ENCODE data around the gene TCF4.

TCF4 gene

DNA sequence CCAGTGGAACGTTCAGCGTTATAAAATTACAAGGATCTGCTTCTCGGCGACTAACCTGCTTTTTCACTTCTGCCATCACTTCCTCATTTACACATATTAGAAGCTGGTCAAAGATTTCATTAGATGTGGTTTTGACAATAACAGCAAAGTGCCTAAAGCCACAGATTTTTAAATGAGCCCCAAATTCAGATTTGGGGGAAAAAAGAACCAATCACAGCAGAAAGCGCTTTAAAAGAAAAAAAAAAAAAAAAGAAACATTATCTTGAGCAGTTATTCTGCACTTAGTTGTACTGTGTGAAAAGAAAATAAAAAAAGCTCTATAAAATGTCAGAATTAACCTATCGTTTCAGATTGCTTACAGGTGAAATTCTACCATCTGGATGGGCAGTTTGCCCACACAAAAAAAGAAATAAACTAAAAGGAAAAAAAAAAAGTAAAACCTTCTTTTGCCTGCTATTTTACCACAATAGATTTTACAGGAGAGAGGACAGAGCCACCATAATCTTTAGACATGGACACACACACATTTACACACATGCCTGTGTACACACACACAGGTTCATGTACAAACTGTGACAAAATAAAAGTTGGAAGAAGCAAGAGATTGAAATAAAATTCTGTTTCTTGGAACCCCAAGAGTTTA, 167.2 kb downstream of the TCF4 start:
- FAIRE-seq: no peak
- peak; percentile 1 for DNase-seq (ENCODE audit: extremely low spot score, insufficient read length, low read depth)

DNA sequence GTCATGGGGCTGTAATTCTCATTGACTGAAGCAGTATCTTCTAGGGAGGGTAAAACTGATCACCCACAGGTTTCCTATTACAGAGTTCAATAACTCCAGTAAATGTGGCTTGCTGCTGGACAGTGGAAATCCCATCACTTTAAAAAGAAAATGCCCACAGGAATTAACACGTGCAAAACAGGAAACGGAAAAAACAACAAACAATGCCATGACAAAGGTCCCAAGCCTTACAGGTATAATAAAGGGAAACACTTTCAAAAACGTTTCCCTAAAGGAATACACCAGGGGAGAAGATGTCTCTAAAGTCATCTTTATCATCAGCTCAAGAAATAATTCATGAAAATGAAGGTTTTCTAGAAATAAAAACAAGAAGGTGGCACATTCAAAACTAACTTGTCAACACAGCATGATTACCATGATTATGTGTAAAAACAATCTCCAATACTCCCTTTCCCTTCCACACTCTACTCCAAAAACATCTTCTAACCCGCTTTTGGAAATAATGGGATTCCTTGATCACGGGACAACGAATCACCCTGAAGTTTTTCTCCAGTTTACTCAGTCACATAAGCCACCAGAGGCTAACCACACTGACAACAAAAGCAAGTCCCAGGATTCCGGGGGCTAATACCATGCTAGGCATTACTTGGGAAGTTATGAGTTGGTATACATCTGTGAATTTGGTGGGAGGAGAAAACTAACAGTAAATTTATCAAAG, 167.9 kb downstream of the TCF4 start:
- FAIRE-seq: no peak
- no peak for DNase-seq (ENCODE audit: extremely low spot score, insufficient read length, low read depth)

DNA sequence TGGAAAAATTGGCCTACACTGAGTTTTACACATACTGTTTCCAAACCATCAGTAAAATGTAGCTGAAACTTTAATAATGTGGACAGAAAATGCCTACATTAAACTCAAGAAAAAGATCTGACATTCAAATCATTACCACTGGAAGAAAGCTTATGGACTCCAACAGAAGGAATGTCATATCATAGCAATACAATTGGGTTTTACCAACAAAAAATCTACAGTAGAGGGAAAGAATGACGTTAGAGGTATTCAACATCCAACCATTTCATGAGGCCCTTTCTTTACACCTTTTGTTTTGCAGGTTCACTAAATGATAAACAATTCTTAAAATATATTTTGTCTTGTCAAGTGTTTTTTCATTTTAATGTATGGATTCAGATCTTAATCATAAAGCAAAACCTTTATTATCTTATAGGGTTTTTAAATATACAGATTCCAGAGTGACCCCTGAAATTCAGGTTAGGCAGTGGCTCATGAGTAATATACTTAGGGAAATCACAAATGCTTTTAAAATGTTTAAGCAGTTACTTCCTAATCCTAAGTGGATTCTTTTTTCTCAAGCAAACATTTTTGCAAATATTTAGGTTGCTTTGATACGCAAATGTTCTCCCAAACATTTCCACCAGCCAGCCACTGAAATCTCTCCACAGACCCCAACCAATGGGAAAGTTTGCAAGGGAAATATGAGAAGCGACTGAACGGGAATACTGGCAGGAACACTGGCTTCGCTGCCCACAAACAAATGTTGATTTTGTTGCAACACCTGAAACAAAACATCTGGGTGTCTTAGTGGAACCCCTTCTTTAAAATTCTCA, 168.7 kb downstream of the TCF4 start:
- no peak for DNase-seq (ENCODE audit: extremely low spot score, insufficient read length, low read depth)
- no peak for FAIRE-seq

DNA sequence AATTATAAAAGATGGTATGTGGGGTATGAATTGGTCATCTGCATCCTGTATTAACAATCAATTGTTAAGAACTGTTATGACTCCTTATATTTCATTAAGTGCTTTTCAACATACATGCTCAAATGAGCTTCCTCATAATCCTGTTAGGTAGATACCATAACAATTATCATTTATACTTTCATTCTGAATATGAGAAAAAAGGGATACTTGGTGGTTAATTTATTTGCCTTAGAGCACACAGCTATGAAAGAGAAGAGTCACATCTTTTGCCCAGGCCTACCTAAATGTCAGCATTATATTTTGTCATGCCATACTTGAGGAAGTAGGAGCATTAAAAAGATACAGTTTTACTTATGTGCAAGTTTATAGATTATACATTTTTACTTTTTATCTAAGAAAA, 169.6 kb downstream of the TCF4 start:
- no peak for DNase-seq (ENCODE audit: extremely low spot score, insufficient read length, low read depth)
- no peak for FAIRE-seq

DNA sequence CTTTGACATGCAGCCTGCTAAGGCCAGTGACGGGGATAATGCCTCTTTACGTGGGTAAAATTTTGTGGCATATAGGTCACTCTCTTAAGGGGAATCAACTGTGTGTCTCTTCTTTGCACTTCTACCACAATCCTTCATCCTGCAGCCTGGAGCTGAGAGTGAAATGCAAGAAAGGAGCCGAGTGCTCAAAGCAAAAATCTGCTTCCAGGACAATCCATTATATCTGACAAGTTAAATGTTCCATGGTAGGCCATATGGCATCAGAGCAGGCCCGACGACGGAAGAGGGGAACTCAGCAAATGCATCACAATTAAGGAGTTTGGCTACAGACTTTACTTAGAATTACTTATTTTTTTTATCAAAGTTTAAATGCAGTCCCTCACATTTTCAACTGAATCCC, 171.2 kb downstream of the TCF4 start:
- FAIRE-seq (no peak), DNase-seq (ENCODE audit: extremely low spot score, insufficient read length, low read depth) (no peak)

DNA sequence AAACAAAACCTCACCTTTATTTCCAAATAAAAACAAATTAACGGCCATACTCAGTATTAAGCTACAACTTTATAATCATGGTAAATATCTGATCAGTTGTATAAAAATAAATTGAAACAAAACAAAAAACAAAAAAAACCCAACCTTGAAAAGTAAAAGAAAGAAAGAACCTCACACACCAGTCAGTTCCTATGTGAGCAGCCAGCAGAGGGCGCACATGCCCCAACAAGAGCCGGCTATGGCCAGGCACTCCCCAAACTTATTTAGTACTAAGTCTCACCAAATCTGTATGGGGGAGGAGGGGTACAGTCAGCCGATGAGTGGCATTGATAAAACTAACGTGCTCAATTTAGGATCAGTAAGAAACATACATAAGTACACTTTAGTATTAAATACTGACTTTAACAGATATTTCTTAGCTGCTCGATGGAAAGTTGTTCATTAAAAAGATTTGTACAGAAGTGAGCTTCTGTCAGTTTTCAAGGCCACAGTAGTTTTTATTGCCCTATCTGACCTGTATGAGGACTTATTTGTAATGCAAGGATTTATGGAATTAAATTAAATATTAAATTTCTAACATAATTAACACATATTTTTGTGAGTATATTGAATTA, 172.6 kb downstream of the TCF4 start:
- FAIRE-seq: peak; percentile 87
- DNase-seq (ENCODE audit: extremely low spot score, insufficient read length, low read depth): peak; percentile 5

DNA sequence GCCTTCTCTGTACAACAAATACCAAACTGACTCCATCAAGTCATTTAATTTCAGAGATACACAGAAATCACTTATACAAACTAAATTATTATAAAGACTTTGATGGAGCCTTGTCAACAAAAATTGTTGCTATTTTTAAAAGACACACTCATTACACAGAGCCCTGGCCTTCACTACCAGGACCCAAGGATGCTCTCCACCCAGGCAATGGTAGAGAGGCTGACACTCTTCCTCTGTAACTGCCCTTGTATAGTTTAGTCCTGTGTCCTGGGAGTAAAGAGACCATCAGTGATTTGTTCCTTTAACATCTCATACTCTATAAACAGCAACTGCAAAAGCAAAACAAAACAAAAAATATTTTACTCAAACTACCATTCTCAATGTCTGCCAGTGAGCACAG, 173.5 kb downstream of the TCF4 start:
- no peak for DNase-seq (ENCODE audit: extremely low spot score, insufficient read length, low read depth)
- no peak for FAIRE-seq

DNA sequence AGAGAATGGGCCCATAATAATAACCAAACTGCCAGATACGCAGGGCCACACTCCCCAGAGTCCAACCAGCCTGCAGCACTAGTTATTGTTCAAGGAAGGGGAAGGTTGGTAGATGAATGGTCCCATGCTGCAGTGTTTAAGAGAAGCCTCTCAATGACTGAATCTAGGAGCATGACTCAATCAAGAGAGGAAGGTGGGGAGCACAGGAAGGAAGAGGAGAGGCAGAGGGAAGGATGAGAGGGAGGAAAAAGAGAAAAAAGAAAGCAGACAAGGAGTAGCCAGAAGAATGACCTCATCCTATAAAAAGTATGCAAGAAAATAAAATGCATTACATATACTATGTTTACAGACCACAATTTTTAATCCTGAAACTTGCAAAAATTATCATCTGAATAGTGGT, 174.5 kb downstream of the TCF4 start:
- DNase-seq (ENCODE audit: extremely low spot score, insufficient read length, low read depth) (no peak), FAIRE-seq (no peak)

DNA sequence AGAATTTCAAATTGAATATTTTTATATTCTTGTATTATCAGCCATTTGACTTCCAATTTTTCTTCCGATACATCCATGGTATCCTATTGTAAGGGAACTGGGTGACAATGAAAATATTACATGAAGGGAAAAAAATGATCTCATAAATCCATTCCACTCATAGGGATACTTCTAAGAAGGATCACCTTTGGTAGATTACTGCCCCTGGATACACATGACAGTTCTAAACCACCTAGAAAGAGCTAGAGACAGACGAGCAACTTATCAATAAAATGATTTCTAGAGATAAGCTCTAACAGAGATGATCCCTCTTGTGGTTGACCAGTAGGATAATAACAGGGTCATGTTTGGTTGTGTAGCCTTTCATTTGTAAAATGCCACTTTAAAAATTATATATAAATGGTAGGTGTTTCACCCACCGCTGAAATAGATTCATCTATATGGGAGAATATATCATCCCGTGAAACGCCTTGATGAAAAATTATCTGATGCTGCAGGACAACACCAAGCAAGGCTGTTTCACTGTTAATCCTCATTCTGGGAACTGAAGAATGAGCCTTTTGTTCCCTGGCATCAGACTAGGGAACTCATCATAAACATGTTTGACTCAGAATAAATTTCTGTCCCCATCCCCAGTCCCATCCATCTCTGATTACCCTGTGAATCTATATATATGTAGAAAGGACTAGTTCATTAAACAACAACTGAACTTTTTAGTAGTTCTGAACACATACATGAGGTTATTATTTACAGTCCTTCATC, 180.0 kb downstream of the TCF4 start:
- no peak for FAIRE-seq
- no peak for DNase-seq (ENCODE audit: extremely low spot score, insufficient read length, low read depth)

DNA sequence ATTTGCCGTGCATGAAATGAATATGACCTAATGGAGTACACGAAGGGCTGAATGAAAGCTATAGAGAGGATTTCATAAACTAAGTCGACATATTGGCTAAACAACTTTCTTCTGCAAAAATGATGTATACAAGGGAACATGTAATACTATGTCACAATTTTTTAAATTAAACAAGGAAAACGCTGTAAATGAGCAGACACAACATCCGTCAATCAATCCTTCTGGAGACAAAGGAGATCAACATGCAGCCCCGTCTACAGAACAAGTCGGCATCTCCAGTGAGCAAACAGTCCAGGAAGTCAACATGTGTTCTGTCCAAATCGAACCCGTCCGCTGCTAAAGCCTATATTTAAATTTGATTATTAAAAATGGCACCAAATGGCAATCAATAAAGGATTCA, 180.8 kb downstream of the TCF4 start:
- DNase-seq (ENCODE audit: extremely low spot score, insufficient read length, low read depth) (no peak), FAIRE-seq (no peak)

DNA sequence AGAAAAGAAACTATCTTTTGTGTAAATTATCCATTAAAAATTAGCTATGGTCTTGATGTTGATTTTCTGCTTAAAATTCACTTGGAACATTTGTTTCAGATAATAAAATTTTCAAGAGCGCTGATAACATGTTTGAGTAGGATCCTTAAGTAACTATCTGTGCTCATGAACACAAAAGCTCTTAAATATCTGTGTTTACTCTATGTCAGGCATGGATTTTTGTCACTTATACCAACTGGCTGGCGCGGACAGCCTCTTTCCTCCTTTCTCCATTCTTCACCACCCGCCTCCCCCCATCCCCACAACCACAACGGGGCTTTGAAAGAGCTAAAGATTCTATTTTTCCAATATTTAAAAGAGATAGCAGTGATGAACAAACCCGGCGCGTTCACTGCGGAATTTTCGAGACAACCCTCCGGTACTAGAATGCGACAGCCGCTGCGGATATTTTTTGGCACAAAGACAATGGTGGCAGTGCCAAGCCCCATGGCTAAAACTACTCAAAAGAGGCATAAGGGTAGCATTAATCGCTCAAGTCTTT, 181.5 kb downstream of the TCF4 start:
- no peak for FAIRE-seq
- no peak for DNase-seq (ENCODE audit: extremely low spot score, insufficient read length, low read depth)

DNA sequence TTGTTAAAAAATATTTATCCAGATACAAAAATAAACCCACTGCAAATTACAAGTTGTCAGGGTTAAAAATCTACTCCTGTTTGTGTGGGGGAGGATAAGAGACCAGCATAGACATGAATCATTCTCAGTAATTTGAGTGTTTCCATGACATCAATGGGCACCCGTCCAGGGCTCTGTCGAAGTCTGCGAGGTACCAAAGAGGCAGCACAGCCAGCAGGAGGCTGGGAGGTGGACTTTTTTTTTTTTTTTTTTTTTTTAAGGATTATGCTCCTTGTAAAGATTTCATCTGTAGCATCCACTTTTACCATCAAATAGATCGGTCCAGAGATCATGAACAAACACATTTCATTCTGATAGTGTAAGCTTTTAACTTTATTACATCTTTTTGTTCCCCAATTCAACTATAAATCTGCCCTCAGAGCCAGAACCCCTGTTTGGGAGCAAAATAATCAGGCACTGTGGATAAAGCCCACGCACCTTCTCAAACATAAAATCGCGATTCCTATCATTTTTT, 182.0 kb downstream of the TCF4 start:
- FAIRE-seq (no peak), DNase-seq (ENCODE audit: extremely low spot score, insufficient read length, low read depth) (no peak)

DNA sequence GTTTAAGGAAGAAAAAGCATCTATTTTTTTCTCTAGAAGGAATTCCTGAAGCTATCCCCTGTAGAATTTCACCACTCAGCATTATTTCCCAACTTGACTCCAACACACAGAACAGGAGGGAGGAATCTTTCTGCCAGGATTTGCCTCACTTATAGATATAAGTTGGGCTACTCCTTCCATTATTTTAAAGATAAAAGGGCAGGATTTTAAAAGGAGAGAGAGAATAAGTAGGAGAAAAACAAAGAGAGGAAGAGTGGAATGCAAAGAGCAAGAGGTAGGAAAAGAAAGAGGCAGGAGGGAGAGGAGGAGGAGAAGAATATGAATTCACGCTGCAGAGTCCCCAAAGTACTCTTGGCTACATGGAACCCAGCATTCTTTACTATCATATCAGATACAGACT, 182.5 kb downstream of the TCF4 start:
- DNase-seq (ENCODE audit: extremely low spot score, insufficient read length, low read depth) (no peak), FAIRE-seq (no peak)

DNA sequence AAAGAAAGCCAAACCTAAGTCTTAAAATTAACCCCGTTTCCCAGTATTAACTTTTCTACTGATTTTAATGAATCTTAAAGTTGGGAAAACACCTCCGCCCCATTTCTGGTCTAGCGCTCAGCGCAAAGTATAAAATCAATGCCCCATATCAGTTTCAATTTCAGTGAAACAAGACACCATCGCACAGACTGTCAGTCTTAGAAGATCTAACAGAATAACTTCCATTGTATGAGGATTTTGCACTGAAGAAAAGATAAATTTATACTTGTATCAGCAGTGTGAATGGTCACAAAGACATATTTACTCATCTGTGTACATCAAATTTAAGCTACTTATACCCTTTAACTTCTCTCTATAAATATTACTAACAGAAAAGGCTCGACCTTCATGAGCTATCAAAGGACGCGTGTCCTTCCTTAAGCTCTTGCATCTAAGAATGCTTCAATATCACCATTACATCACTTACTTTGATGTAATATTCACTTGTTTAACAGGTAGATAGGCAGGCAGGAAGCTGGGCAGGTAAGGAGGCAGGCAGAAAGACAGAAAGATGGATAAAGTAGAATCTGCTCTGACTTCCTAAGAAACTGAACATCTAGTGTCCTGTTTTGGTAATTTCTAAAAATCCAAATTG, 183.0 kb downstream of the TCF4 start:
- FAIRE-seq: no peak
- DNase-seq (ENCODE audit: extremely low spot score, insufficient read length, low read depth): no peak

DNA sequence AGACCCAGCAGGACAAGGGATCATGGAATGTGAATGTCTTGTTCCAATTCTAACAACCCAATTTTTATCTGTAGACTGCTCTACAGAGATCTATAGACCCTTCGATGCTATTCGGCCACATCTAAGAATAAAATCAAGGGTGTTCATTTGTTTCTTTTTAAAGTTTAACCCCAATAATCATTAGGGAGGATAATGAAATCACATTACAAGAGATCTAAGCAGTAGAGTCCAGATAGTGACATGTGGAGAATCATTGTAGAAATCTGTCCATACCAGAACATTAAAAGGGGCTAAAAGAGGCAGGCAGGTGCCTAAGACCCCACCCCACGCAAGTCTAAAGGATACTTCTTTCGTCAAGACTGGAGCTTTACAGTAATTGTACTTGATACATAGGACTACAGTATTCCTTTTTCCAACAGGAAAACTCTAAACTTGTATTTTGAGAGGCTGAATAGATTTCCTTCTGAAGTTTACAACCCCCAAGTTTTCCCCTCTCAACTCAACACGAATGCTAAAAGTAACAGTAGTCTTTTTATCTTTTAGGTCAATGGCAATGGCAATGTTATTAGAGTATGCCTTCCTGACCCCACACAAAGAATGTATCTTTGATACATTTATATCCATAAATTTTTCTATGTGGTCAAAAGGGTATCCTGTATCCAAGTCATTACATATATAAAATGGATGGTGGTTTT, 183.7 kb downstream of the TCF4 start:
- FAIRE-seq (peak; percentile 15), DNase-seq (ENCODE audit: extremely low spot score, insufficient read length, low read depth) (no peak)

DNA sequence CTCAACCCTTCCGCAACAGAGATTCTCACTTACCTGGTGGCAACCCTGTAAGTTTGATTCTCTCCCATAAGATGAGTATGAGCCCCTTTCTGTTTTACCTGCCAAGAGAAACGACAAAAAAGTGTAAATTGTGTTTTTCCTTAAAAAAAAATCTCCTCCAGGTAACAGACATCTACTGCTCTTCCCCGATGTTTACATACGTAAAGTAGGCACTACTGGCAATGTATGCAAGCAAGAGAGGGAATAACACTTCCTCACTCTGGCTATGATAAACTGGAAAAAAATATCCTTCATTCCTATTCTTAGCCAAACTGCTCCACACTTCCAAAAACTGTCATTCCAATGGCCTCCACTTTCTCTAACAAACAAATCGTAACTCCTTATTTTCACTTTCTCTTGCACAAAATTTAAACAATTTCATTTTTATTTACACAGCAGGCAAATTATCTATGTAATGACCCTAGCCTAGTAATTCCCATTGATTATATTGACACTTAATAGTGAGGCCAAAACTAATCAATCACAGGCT, 184.5 kb downstream of the TCF4 start:
- DNase-seq (ENCODE audit: extremely low spot score, insufficient read length, low read depth) (no peak), FAIRE-seq (no peak)

DNA sequence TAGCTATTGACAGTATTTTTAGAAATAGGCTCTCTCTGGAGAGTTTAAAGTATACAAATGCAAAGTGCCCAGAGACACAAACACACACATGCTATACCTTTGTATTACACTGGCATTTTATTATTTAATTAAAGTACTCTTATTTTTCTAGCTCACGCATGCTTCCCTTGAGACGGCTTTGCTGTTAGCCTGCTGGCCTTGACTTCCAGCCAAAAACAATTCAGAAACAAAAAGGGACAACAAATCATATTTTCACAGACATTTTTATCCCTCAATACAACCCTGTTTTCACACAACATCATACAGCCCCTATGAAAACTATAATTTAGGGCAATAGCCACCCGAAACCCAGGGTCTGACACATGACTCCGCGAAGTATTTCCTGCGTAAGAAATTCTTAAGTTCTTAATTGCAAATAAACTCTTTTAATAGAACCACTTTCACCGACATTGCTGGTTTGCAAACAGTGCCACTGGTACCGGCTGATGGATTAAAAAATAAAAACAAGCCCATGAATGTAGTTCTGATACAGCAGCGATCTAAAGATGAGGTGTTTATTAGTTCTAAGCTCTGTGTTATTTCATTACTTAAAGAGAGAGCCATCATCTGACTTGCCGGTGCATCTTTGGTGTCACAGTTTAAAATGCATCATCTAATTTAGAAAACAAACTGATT, 185.1 kb downstream of the TCF4 start:
- no peak for DNase-seq (ENCODE audit: extremely low spot score, insufficient read length, low read depth)
- no peak for FAIRE-seq
